D721Med (cell line): ENCODE measurements around the gene LCT.
"Not testable (repeated sequence)": the region's sequence is repeated elsewhere in the genome, so short reads cannot be mapped to it uniquely, and the experiment has no call there.

Experiments used
- DNase-seq: peaks from one replicate; pipeline ENCODE4 v3.0.0; 2011; ENCODE audit warnings: low spot score; ENCODE audit not compliant: insufficient read length
- FAIRE-seq: peaks from 2 replicates; lab custom pipeline; 2011; peaks lifted over from hg19 to GRCh38; lab: Jason Lieb, UNC
- CTCF ChIP-seq: IDR thresholded peaks from 2 replicates; pipeline ENCODE4 v1.5.1; 2012; ENCODE audit warnings: mild to moderate bottlenecking, control low read depth; ENCODE audit not compliant: insufficient read depth; ENCODE audit errors: missing control alignments

Gene LCT

DNA sequence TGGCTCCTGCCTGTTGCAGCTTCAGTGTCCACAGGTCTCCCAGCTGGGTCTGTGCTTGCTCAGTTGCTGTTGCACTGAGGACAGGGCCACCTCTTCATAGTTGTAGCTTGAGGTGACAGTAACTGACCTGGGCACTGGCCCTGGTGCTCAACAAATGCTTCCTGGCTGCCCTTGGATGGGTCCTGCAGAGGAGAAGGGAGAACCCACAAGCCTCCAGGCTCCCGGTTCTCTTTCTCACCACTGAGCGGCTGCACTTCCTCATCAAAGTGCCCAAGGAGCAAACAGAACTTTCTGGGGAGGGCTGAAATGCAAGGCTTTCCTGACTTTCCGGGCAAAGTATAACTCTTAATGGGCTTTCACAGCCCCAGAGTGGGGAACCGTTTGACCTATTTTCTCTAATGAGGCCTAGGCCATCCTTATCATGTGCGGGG is 38.7 kb downstream of the LCT start:
- no peak for DNase-seq
- TF ChIP-seq CTCF: no peak
- no peak for FAIRE-seq

- DNase-seq (peak; percentile 75), FAIRE-seq (no peak)
- peak; percentile 98 for TF ChIP-seq CTCF
Measured at GRCh38 chr2:135797497-135798274, 39.3 kb downstream of the LCT start.

DNA sequence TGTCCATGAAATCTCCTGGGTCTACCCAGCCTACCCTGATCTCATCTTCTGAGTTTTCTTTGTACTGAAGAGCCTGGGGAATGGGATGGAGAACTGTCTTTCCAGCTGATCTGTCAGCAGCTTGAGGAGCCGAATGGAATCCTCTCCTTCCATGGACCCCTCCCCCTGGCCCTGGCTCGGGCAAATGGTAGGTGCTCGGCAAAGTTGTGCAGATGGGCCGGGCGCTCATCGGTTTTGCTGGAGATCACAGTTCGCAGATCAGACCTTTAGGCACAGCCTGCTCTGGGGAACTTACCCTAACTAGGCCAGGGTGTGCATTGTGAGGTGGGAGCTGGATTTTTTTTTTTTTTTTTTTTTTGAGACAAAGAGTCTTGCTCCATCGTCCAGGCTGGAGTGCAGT is 40.4 kb downstream of the LCT start:
- no peak for FAIRE-seq
- DNase-seq: no peak
- TF ChIP-seq CTCF: no peak

DNA sequence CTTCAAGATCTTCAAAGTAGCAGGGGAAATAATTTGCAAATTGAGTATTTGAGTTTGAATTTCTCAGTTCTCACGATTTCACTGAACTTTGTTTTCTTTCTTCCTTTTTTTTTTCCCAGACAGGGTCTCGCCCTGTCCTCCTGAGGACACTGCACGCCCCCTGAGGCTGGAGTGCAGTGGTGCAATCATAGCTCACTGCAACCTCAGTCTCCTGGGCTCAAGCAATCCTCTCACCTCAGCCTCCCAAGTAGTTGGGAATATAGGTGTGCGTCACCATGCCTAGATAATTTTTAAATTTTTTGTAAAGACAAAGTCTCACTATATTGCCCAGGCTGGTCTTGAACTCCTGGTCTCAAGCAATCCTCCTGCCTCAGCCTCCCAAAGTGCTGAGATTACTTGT is 41.3 kb downstream of the LCT start:
- not testable (repeated sequence) for FAIRE-seq, DNase-seq

GRCh38 chr2:135792401-135793150 is 44.4 kb downstream of the LCT start:
- TF ChIP-seq CTCF: no peak
- FAIRE-seq: no peak
- no peak for DNase-seq

GRCh38 chr2:135791418-135792190 is 45.4 kb downstream of the LCT start:
- DNase-seq: no peak
- no peak for FAIRE-seq
- no peak for TF ChIP-seq CTCF

DNA sequence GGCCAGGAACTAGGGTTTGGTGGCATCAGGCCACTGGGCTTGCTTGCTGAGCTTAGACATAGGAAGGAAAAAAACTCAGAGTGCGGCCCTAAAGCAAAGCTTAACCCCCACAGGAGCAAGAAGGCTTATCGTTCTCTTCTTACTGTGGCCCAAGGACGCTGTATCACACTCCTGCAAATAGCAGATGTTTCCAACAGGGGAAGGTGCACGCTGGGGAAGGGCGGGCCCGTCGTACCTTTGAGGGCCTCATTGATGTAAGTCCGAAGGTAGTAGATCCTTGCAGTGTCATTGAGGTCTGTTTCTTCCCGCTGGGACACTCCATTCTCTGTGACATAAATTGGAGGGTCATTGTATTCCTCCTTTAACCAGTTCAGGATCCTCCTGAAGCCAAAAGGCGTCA is 46.6 kb downstream of the LCT start:
- DNase-seq (no peak), FAIRE-seq (no peak)
- no peak for TF ChIP-seq CTCF
